NAMALWA (cell line): ENCODE data around the gene YBX2.
A peak's percentile ranks its signal among the peaks of the same experiment; 100 is the strongest.
"Not testable (repeated sequence)": the region's sequence is repeated elsewhere in the genome, so short reads cannot be mapped to it uniquely, and the experiment has no call there.

ENCODE experiments used
- DNase-seq: peaks from one replicate; pipeline ENCODE4 v3.0.0-alpha.2; 2015; ENCODE audit warnings: low spot score

The YBX2 gene

GRCh38 chr17:7262935-7263800 lies 31.3 kb downstream of the YBX2 start:
- no peak for DNase-seq

GRCh38 chr17:7262192-7262934 lies 32.1 kb downstream of the YBX2 start, which contains the start of gene CLDN7:
CLDN7 (minus strand) TSS chr17:7262478; CDS start chr17:7262043, 435 bp downstream.
- DNase-seq = no peak

- DNase-seq = no peak
Measured at GRCh38 chr17:7261379-7262191, 32.9 kb downstream of the YBX2 start.

GRCh38 chr17:7260651-7261378 lies 33.6 kb downstream of the YBX2 start:
- no peak for DNase-seq

- DNase-seq = no peak
Measured at GRCh38 chr17:7260151-7260550, 34.3 kb downstream of the YBX2 start.

GRCh38 chr17:7259555-7259889 lies 34.9 kb downstream of the YBX2 start:
- no peak for DNase-seq

GRCh38 chr17:7258731-7259554 lies 35.5 kb downstream of the YBX2 start:
- no peak for DNase-seq

- DNase-seq = no peak
Measured at GRCh38 chr17:7256766-7257456, 37.5 kb downstream of the YBX2 start.

GRCh38 chr17:7254511-7254910 lies 39.9 kb downstream of the YBX2 start:
- no peak for DNase-seq

GRCh38 chr17:7253082-7253481 lies 41.4 kb downstream of the YBX2 start:
- no peak for DNase-seq

- peak; percentile 90 for DNase-seq
Measured at GRCh38 chr17:7252176-7253043, 42.0 kb downstream of the YBX2 start, which contains the start of gene ELP5. ELP5 (plus strand) TSS chr17:7252215; CDS start chr17:7252551, 336 bp downstream.

- DNase-seq = peak; percentile 98
Measured at GRCh38 chr17:7251661-7252175, 42.7 kb downstream of the YBX2 start, which contains the start of gene CTDNEP1. CTDNEP1 (minus strand) TSS chr17:7251734; CDS start chr17:7251296, 438 bp downstream.

GRCh38 chr17:7250695-7251627 lies 43.5 kb downstream of the YBX2 start:
- DNase-seq = peak; percentile 18

- peak; percentile 23 for DNase-seq
Measured at GRCh38 chr17:7249830-7250229, 44.6 kb downstream of the YBX2 start.

GRCh38 chr17:7249214-7249613 lies 45.2 kb downstream of the YBX2 start:
- no peak for DNase-seq

GRCh38 chr17:7248796-7249195 lies 45.6 kb downstream of the YBX2 start:
- DNase-seq = no peak

GRCh38 chr17:7246779-7247178 lies 47.7 kb downstream of the YBX2 start:
- DNase-seq = no peak

- DNase-seq = not testable (repeated sequence)
Measured at GRCh38 chr17:7243838-7244237, 50.6 kb downstream of the YBX2 start.
